ENCODE data around the gene PAQR5.
"Not testable (repeated sequence)": the region's sequence is repeated elsewhere in the genome, so short reads cannot be mapped to it uniquely, and the experiment has no call there.

PAQR5 gene

GRCh38 chr15:69424001-69424400, 125.3 kb downstream of the PAQR5 start:
- no peak for DNase-seq (ENCODE audit: low read depth)

- no peak for DNase-seq (ENCODE audit: low read depth)
These were observed 126.2 kb downstream of the PAQR5 start for GRCh38 chr15:69424748-69425413.

- no peak for DNase-seq (ENCODE audit: low read depth)
These were observed 135.1 kb downstream of the PAQR5 start for GRCh38 chr15:69433831-69434230.

- no peak for DNase-seq (ENCODE audit: low read depth)
These were observed 135.5 kb downstream of the PAQR5 start for GRCh38 chr15:69434238-69434637.

GRCh38 chr15:69434679-69435078, 136.0 kb downstream of the PAQR5 start:
- no peak for DNase-seq (ENCODE audit: low read depth)

- no peak for DNase-seq (ENCODE audit: low read depth)
These were observed 137.3 kb downstream of the PAQR5 start for GRCh38 chr15:69435985-69436384.

GRCh38 chr15:69436951-69437350, 138.2 kb downstream of the PAQR5 start:
- DNase-seq (ENCODE audit: low read depth): no peak

GRCh38 chr15:69439623-69440022, 140.9 kb downstream of the PAQR5 start:
- DNase-seq (ENCODE audit: low read depth): no peak

- no peak for DNase-seq (ENCODE audit: low read depth)
These were observed 144.4 kb downstream of the PAQR5 start for GRCh38 chr15:69443032-69443611.

GRCh38 chr15:69444686-69445085, 146.0 kb downstream of the PAQR5 start:
- DNase-seq (ENCODE audit: low read depth): no peak

- DNase-seq (ENCODE audit: low read depth): no peak
These were observed 148.2 kb downstream of the PAQR5 start for GRCh38 chr15:69446953-69447352.

GRCh38 chr15:69450221-69450620, 151.5 kb downstream of the PAQR5 start:
- DNase-seq (ENCODE audit: low read depth): not testable (repeated sequence)

- no peak for DNase-seq (ENCODE audit: low read depth)
These were observed 152.4 kb downstream of the PAQR5 start for GRCh38 chr15:69450968-69451695.

GRCh38 chr15:69451951-69452691, 153.4 kb downstream of the PAQR5 start:
- no peak for DNase-seq (ENCODE audit: low read depth)

- DNase-seq (ENCODE audit: low read depth): peak; percentile 79
These were observed 154.2 kb downstream of the PAQR5 start, which contains the start of gene RPLP1 for GRCh38 chr15:69452692-69453521. Gene RPLP1 (plus strand): TSS chr15:69452818. CDS start chr15:69452949, 131 bp downstream.

GRCh38 chr15:69454953-69455352, 156.2 kb downstream of the PAQR5 start:
- DNase-seq (ENCODE audit: low read depth): no peak

- no peak for DNase-seq (ENCODE audit: low read depth)
These were observed 157.8 kb downstream of the PAQR5 start for GRCh38 chr15:69456208-69457166.

Measured in HS-5 (cell line).